Epidermal melanocyte (primary cell): Measurements from ENCODE around the gene SEMA4D.
"Not testable (repeated sequence)": the region's sequence is repeated elsewhere in the genome, so short reads cannot be mapped to it uniquely, and the experiment has no call there.

ENCODE experiments used
- DNase-seq: peaks from one replicate; pipeline ENCODE4 v3.0.0; 2011; ENCODE audit warnings: low spot score; ENCODE audit not compliant: insufficient read length

SEMA4D gene

GRCh38 chr9:89357331-89358197, 140.3 kb downstream of the SEMA4D start:
- no peak for DNase-seq

DNA sequence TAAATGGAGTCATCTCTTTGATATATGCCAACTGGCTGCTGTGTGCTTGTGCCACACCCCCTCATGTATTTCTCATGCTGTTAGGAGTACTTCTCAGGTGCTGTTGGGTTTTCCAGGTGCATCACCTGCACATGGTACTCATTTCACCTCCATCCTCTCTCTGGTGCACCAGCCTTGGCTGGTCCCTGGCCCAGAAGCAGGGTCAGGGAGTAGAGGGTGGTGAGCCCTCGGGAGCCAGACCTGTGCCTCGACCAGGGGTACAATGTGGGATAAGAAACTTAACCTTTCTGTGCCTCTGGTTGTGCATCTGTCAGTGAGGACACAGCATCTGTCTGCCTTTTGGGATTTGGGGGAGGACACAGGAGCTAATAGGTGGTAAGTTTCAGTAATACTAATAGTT, 141.1 kb downstream of the SEMA4D start:
- DNase-seq = no peak

DNA sequence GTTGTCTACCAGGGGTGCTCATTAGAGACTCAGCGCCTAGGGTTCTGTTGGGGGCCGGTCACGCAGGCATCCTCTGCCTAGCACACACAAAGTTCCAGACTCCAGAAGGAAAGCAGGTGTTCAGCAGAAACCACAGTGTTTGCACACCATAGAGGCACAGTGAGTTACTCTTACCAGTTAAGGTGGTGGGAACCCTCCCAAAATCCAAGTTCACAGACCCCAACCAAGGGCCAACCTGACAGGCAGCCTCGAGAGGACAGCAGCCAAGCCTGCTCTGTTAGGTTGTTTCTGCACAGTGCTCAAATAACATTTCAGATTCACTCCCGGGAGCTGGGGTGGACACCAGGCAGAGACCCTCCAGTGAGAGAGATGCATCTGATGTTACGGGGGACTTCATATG, 143.4 kb downstream of the SEMA4D start:
- DNase-seq = no peak

DNA sequence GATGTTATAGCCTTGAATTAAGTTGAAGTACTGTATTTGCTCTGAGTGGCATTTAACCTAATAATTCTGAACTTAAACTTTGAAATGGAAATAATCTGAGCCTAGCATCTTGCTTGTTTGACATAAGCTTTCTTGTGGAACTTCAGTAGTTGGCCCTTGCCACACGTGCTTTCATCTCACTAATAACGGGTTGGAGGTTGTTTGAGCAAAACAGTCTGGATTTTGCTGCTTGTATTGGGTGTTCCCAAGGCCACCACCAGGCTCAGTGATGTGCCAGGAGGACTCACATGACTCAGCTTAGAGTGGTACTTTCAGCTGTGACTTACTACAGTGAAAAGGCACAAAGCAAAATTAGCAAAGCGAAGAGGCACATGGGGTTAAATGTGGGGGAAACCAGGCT, 143.9 kb downstream of the SEMA4D start:
- DNase-seq = no peak

- no peak for DNase-seq
These were observed 144.9 kb downstream of the SEMA4D start for GRCh38 chr9:89352874-89353649.

- no peak for DNase-seq
These were observed 145.5 kb downstream of the SEMA4D start for GRCh38 chr9:89352451-89352850.

GRCh38 chr9:89351584-89352300, 146.2 kb downstream of the SEMA4D start:
- DNase-seq = no peak

DNA sequence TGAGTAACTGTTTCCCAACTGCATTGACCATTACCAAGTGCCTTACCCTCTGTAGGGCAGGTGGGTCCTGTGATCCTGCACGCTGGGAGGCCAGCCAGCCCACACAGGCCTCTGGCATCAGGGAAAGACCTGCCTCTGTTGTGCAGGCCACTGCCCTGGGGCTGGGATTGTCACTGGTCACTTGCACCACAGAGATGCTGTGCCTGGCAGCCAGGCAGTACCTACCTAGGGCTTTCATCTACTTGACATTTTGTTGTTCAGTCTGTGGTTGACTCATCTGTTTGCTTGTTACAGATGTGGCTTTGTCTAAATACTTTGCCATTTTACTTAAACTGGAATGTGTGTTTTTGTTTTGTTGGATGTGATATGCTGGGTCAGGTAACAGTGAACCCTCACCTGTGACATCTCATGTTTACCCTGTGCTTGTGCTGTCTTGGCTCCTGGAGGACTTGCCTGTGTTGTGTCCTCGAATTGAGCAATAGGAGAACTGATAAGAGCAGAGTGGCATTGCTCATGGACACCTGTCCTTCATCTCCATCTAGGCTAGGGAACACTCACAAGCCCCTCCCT, 146.8 kb downstream of the SEMA4D start:
- DNase-seq = no peak

DNA sequence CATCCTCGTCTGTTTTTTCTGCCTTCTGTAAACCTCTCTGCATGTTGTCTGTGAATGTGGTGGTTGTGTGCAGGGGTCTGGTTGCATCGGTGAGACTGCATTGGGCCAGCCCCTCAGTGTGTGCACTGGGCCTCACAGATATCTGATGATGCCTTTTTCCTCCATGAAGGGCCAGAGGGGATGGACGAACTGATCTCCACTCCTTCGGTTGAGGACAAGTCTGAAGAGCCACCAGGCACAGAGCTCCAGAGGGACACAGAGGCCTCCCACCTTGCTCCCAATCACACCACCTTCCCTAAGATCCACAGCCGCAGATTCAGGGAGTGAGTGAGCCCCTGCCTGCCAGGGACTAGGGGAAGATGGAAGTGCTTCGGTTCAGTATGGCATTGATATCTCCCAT, 148.3 kb downstream of the SEMA4D start:
- DNase-seq = no peak

GRCh38 chr9:89347651-89348050, 150.3 kb downstream of the SEMA4D start:
- no peak for DNase-seq

GRCh38 chr9:89346696-89347095, 151.2 kb downstream of the SEMA4D start:
- DNase-seq = no peak

DNA sequence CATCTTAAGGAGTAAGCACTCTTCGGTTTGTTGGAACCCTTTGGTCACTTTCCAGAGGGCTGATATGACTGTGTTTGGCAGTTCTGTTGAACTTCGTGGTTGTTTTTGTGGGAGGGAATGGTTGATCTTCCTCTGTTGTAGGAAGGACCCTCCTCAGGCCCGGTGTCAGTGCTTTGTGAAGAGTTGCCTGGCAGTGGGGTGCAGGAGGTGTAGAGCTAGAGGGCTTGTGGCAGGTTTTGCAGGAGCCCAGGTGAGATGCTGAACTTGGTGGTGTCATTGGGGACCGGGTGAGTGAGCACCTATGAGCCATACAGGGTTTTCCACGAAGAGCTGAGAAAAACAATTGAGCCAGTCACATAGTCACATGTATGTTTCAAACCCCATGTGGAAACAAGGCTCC, 152.4 kb downstream of the SEMA4D start:
- DNase-seq = no peak

GRCh38 chr9:89343812-89344211, 154.1 kb downstream of the SEMA4D start:
- DNase-seq = not testable (repeated sequence)

GRCh38 chr9:89342948-89343347, 155.0 kb downstream of the SEMA4D start:
- no peak for DNase-seq

DNA sequence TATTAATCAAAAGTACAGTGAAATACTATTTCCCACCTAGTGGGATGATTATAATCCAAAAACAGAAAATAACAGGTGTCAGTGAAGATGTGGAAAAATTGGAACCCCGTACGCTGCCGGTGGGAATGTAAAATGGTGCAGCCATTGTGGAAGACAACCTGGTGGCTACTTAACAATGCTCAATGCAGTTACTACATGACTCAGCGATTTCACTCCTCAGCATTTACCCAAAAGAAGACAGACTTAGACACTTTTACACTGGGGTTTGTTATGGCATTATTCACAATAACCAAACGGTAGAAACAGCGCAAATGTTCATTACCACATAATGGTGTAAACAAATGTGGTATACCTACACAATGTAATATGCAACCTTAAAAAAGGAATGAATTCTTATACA, 155.7 kb downstream of the SEMA4D start:
- DNase-seq = no peak

GRCh38 chr9:89340332-89340731, 157.6 kb downstream of the SEMA4D start:
- no peak for DNase-seq

DNA sequence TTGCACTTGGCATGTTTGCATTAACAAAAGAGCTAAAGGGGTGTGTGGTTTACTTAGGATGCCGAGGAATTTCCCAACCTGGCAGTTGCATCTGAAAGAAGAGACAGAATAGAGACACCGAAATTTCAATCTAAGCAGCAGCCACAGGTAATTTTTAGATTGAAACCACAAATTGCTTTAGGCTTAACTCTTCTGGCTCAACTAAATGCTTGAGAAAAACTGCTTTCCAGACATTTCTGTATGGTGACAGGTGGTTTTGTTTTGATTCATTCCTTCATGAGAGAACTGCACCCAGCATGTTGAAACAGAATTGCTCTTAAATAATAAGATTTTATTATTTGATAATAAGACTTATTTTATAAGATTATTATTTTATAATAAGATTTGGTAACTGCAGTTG, 158.1 kb downstream of the SEMA4D start:
- DNase-seq = no peak

DNA sequence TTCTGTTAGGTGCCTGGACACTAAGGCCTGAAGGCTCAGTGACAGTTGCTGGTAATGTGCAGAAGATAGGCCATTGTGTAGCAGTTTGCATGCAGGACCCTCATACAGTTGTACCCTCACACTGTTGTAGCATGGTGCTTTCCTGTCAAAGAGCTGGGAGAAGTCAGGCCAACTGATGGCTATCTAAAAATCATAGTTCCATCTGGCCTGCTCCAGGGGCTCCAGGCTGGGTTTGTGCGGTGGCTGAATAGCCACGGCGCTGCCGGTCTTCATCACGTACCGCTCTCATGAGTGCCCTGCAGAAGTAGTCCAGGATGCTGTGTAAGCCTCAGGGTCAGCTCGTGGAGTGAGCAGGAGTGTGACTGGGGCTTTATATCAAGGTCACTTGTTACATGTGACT, 167.4 kb downstream of the SEMA4D start:
- no peak for DNase-seq

DNA sequence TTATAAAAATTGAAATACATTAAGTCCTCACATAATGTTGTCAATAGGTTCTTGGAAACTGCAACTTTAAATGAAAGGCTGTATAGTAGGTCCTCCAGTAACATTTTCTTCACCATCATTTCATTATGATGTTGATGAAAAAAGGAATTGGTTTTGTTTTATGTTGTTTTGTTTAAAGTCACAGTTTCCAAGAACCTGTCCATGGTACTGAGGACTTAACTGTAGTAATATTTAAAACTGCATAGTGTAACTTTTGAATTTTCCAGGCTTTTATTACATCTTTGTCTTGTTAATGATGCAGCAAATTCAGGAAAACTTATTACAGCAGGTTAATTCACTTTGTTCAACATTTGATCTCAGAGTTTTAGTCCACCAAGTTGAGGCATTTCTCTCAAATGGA, 168.0 kb downstream of the SEMA4D start:
- DNase-seq = no peak

- DNase-seq = no peak
These were observed 169.8 kb downstream of the SEMA4D start for GRCh38 chr9:89328064-89328463.

- DNase-seq = no peak
These were observed 172.2 kb downstream of the SEMA4D start for GRCh38 chr9:89325733-89326132.

- no peak for DNase-seq
These were observed 174.5 kb downstream of the SEMA4D start for GRCh38 chr9:89323390-89323789.
